MCF 10A (cell line): ENCODE data around the gene CHIC2. TPM values are rescaled to one million over a fixed set of nuclear protein-coding genes. Genes with fewer than 3 reads are reported as not detected.

ENCODE experiments used
- BruUV-seq: library from RNA; stranded (reverse); fragments of 400-500 nt; replicated peaks from 2 replicates; lab custom pipeline; 2021; lab: Mats Ljungman, UMichigan
- CTCF ChIA-PET: fragments of 300-600 bp; sonication (Branson Sonifier 250); formaldehyde crosslinking; extraction: SDS; loops from one replicate; lab custom pipeline; 2021; ENCODE audit warnings: antibody characterized with exemption, inconsistent platforms; lab: Yijun Ruan, JAX
- POLR2A ChIA-PET: fragments of 300-600, 350-650 bp; sonication (Branson Sonifier 250); formaldehyde crosslinking; extraction: SDS; loops from one replicate; lab custom pipeline; 2020; ENCODE audit warnings: antibody characterized with exemption, inconsistent platforms; lab: Yijun Ruan, JAX
- DNase-seq: peaks from one replicate; pipeline ENCODE4 v3.0.0-alpha.2; 2018; ENCODE audit not compliant: unreplicated experiment
- H3K27ac Mint-ChIP-seq: one replicate; pipeline ENCODE4 v1.8.0; 2022; ENCODE audit warnings: mild to moderate bottlenecking, low read depth, mixed read lengths; ENCODE audit not compliant: unreplicated experiment
- H3K27me3 Mint-ChIP-seq: one replicate; pipeline ENCODE4 v1.8.0; 2022; ENCODE audit warnings: mixed read lengths; ENCODE audit not compliant: insufficient read depth, unreplicated experiment
- H3K36me3 Mint-ChIP-seq: one replicate; pipeline ENCODE4 v1.8.0; 2022; ENCODE audit warnings: mild to moderate bottlenecking, moderate library complexity, mixed read lengths; ENCODE audit not compliant: insufficient read depth, unreplicated experiment
- H3K4me1 Mint-ChIP-seq: one replicate; pipeline ENCODE4 v1.8.0; 2022; ENCODE audit warnings: mixed read lengths; ENCODE audit not compliant: insufficient read depth, unreplicated experiment
- H3K4me3 Mint-ChIP-seq: one replicate; pipeline ENCODE4 v1.8.0; 2022; ENCODE audit warnings: mild to moderate bottlenecking, moderate library complexity, mixed read lengths; ENCODE audit not compliant: unreplicated experiment
- H3K9me3 Mint-ChIP-seq: one replicate; pipeline ENCODE4 v1.8.0; 2022; ENCODE audit warnings: mixed read lengths; ENCODE audit not compliant: unreplicated experiment
- CTCF ChIP-seq: fragments of 200-600 bp; IDR thresholded peaks from one replicate; pipeline ENCODE4 v1.8.0; 2022; ENCODE audit warnings: antibody characterized with exemption, mild to moderate bottlenecking; ENCODE audit not compliant: unreplicated experiment
- intact Hi-C: fragments of 100-400 bp; cut with micrococcal nuclease; formaldehyde crosslinking; loops from 2 replicates; pipeline ENCODE4 v1.14.1; 2022
- total RNA-seq: library from RNA; stranded (reverse); gene quantifications from 2 replicates; pipeline ENCODE4 v1.2.3, GENCODE V29; 2022

Gene CHIC2
- total RNA-seq, 1 experiment from 2014 or later = 59.4 TPM

GRCh38 chr4:54092405-54093323, 28.3 kb upstream of the CHIC2 start:
- CTCF ChIA-PET = no interaction called here

GRCh38 chr4:54091637-54092404, 27.4 kb upstream of the CHIC2 start:
- Mint-ChIP-seq H3K27ac (peak overlapping the region; percentile 2), H3K4me1 (peaks cover 9% of the 10 kb centered on the region), H3K36me3 (no peaks in the 10 kb centered on the region), H3K9me3 (no peaks in the 10 kb centered on the region), H3K4me3 (peak overlapping the region; percentile 74), H3K27me3 (peaks cover 6% of the 10 kb centered on the region)
- ChIA-PET CTCF (interaction anchor here (0.6 kb wide), 1 partner anchor 884 kb away, joined by 5 read pairs; no protein-coding TSS in a partner anchor), POLR2A (interaction anchor here (1.0 to 2.2 kb wide), 2 partner anchors 25 to 61 kb away, joined by 3 to 8 read pairs; no protein-coding TSS in a partner anchor)
- peak; percentile 62 for DNase-seq
- intact Hi-C loops = loop anchor here (5.0 kb wide), 1 partner anchor 125 kb away; no protein-coding TSS in a partner anchor
- BruUV-seq = no TSS peak
- no peak for TF ChIP-seq CTCF

More at GRCh38 chr4:54092405-54093323, 28.3 kb upstream of the CHIC2 start:
- Mint-ChIP-seq H3K4me1 (peaks cover 9% of the 10 kb centered on the region), H3K27ac (no peak overlapping the region), H3K36me3 (no peaks in the 10 kb centered on the region), H3K27me3 (peaks cover 10% of the 10 kb centered on the region), H3K9me3 (no peaks in the 10 kb centered on the region), H3K4me3 (peak overlapping the region; percentile 74)
- BruUV-seq = no TSS peak
- no peak for TF ChIP-seq CTCF
- intact Hi-C loops = loop anchor here (5.0 kb wide), 1 partner anchor 125 kb away; no protein-coding TSS in a partner anchor
- POLR2A ChIA-PET = interaction anchor here (2.2 kb wide), 1 partner anchor 60 kb away, joined by 8 read pairs; no protein-coding TSS in a partner anchor
- no peak for DNase-seq

GRCh38 chr4:54090804-54091623, 26.6 kb upstream of the CHIC2 start:
- no peaks in the 10 kb centered on the region for H3K27me3 Mint-ChIP-seq
- POLR2A ChIA-PET = interaction anchor here (1.0 to 2.2 kb wide), 3 partner anchors 8 to 62 kb away, joined by 3 to 8 read pairs (median 4); no protein-coding TSS in a partner anchor

More at GRCh38 chr4:54090804-54091623, 26.6 kb upstream of the CHIC2 start:
- intact Hi-C loops = loop anchor here (5.0 kb wide), 1 partner anchor 126 kb away; no protein-coding TSS in a partner anchor
- Mint-ChIP-seq H3K27ac (peak overlapping the region; percentile 2), H3K36me3 (no peaks in the 10 kb centered on the region), H3K4me1 (peaks cover 9% of the 10 kb centered on the region), H3K9me3 (no peaks in the 10 kb centered on the region), H3K4me3 (peak overlapping the region; percentile 74)
- BruUV-seq = no TSS peak
- CTCF ChIA-PET = interaction anchor here (0.6 kb wide), 1 partner anchor 883 kb away, joined by 5 read pairs; no protein-coding TSS in a partner anchor
- no peak for DNase-seq
- TF ChIP-seq CTCF = no peak
